Activated naive CD4-positive, alpha-beta T cell treated with anti-CD3 and anti-CD28 coated beads, Interleukin-2, amount 50 U/mL, for 24 hours (primary cell): ENCODE results near the gene NEDD8.

Experiments used
- H3K27ac Mint-ChIP-seq: one replicate; pipeline ENCODE4 v1.8.0; 2021; ENCODE audit warnings: mild to moderate bottlenecking, mixed read lengths
- H3K27me3 Mint-ChIP-seq: one replicate; pipeline ENCODE4 v1.8.0; 2021; ENCODE audit warnings: mixed read lengths
- H3K36me3 Mint-ChIP-seq: one replicate; pipeline ENCODE4 v1.8.0; 2021; ENCODE audit warnings: mixed read lengths
- H3K4me1 Mint-ChIP-seq: one replicate; pipeline ENCODE4 v1.8.0; 2021; ENCODE audit warnings: mixed read lengths
- H3K4me3 Mint-ChIP-seq: one replicate; pipeline ENCODE4 v1.8.0; 2021; ENCODE audit warnings: mild to moderate bottlenecking, mixed read lengths
- H3K9me3 Mint-ChIP-seq: one replicate; pipeline ENCODE4 v1.8.0; 2021; ENCODE audit warnings: mixed read lengths

Gene NEDD8

GRCh38 chr14:24186831-24187538 is 45.2 kb downstream of the NEDD8 start:
- H3K36me3 Mint-ChIP-seq = peaks cover 4% of the 10 kb centered on the region

GRCh38 chr14:24185741-24186140 is 46.4 kb downstream of the NEDD8 start:
- H3K9me3 Mint-ChIP-seq = no peaks in the 10 kb centered on the region
- H3K27ac Mint-ChIP-seq = no peak overlapping the region
- H3K4me1 Mint-ChIP-seq = peaks cover 36% of the 10 kb centered on the region
- H3K4me3 Mint-ChIP-seq = no peak overlapping the region
- H3K36me3 Mint-ChIP-seq = peaks cover 7% of the 10 kb centered on the region
- no peaks in the 10 kb centered on the region for H3K27me3 Mint-ChIP-seq

More at GRCh38 chr14:24186831-24187538, 45.2 kb downstream of the NEDD8 start:
- no peak overlapping the region for H3K27ac Mint-ChIP-seq
- peak overlapping the region; percentile 92 for H3K4me3 Mint-ChIP-seq
- peaks cover 44% of the 10 kb centered on the region for H3K4me1 Mint-ChIP-seq
- H3K27me3 Mint-ChIP-seq = no peaks in the 10 kb centered on the region
- H3K9me3 Mint-ChIP-seq = no peaks in the 10 kb centered on the region

GRCh38 chr14:24185026-24185425 is 47.1 kb downstream of the NEDD8 start:
- H3K27ac Mint-ChIP-seq = peak overlapping the region; percentile 12

GRCh38 chr14:24184104-24184970 is 47.8 kb downstream of the NEDD8 start:
- Mint-ChIP-seq H3K36me3 (peaks cover 7% of the 10 kb centered on the region), H3K4me3 (no peak overlapping the region), H3K4me1 (peaks cover 29% of the 10 kb centered on the region), H3K27me3 (no peaks in the 10 kb centered on the region), H3K27ac (no peak overlapping the region), H3K9me3 (no peaks in the 10 kb centered on the region)

More at GRCh38 chr14:24185026-24185425, 47.1 kb downstream of the NEDD8 start:
- H3K4me1 Mint-ChIP-seq = peaks cover 34% of the 10 kb centered on the region
- no peaks in the 10 kb centered on the region for H3K27me3 Mint-ChIP-seq
- peaks cover 7% of the 10 kb centered on the region for H3K36me3 Mint-ChIP-seq
- H3K4me3 Mint-ChIP-seq = no peak overlapping the region
- H3K9me3 Mint-ChIP-seq = no peaks in the 10 kb centered on the region

GRCh38 chr14:24183014-24183481 is 49.1 kb downstream of the NEDD8 start:
- peaks cover 7% of the 10 kb centered on the region for H3K36me3 Mint-ChIP-seq
- no peak overlapping the region for H3K27ac Mint-ChIP-seq
- H3K9me3 Mint-ChIP-seq = no peaks in the 10 kb centered on the region
- no peak overlapping the region for H3K4me3 Mint-ChIP-seq
- H3K4me1 Mint-ChIP-seq = peaks cover 20% of the 10 kb centered on the region
- no peaks in the 10 kb centered on the region for H3K27me3 Mint-ChIP-seq

- Mint-ChIP-seq H3K27me3 (no peaks in the 10 kb centered on the region), H3K4me1 (peaks cover 12% of the 10 kb centered on the region), H3K36me3 (peaks cover 4% of the 10 kb centered on the region), H3K4me3 (no peak overlapping the region), H3K27ac (peak overlapping the region; percentile 83), H3K9me3 (no peaks in the 10 kb centered on the region)
These were observed 49.9 kb downstream of the NEDD8 start for GRCh38 chr14:24182110-24182882.

- Mint-ChIP-seq H3K9me3 (no peaks in the 10 kb centered on the region), H3K4me3 (no peak overlapping the region), H3K4me1 (peaks cover 8% of the 10 kb centered on the region), H3K27me3 (no peaks in the 10 kb centered on the region), H3K27ac (peak overlapping the region; percentile 32), H3K36me3 (peaks cover 4% of the 10 kb centered on the region)
These were observed 50.6 kb downstream of the NEDD8 start for GRCh38 chr14:24181371-24182077.

- peak overlapping the region; percentile 46 for H3K27ac Mint-ChIP-seq
- peaks cover 4% of the 10 kb centered on the region for H3K36me3 Mint-ChIP-seq
- H3K4me3 Mint-ChIP-seq = no peak overlapping the region
- peaks cover 5% of the 10 kb centered on the region for H3K4me1 Mint-ChIP-seq
- no peaks in the 10 kb centered on the region for H3K27me3 Mint-ChIP-seq
- no peaks in the 10 kb centered on the region for H3K9me3 Mint-ChIP-seq
These were observed 52.0 kb downstream of the NEDD8 start for GRCh38 chr14:24179961-24180796.

- Mint-ChIP-seq H3K36me3 (peaks cover 4% of the 10 kb centered on the region), H3K27me3 (no peaks in the 10 kb centered on the region), H3K27ac (no peak overlapping the region), H3K4me3 (no peak overlapping the region), H3K9me3 (no peaks in the 10 kb centered on the region), H3K4me1 (peaks cover 5% of the 10 kb centered on the region)
These were observed 52.7 kb downstream of the NEDD8 start for GRCh38 chr14:24179294-24179960.

GRCh38 chr14:24178399-24179178 is 53.6 kb downstream of the NEDD8 start:
- Mint-ChIP-seq H3K4me3 (no peak overlapping the region), H3K36me3 (peaks cover 4% of the 10 kb centered on the region), H3K27ac (no peak overlapping the region), H3K27me3 (no peaks in the 10 kb centered on the region), H3K9me3 (no peaks in the 10 kb centered on the region), H3K4me1 (peaks cover 5% of the 10 kb centered on the region)

GRCh38 chr14:24177891-24178290 is 54.3 kb downstream of the NEDD8 start:
- Mint-ChIP-seq H3K4me3 (no peak overlapping the region), H3K27ac (no peak overlapping the region), H3K4me1 (peaks cover 7% of the 10 kb centered on the region), H3K9me3 (no peaks in the 10 kb centered on the region), H3K36me3 (peaks cover 4% of the 10 kb centered on the region), H3K27me3 (no peaks in the 10 kb centered on the region)

- Mint-ChIP-seq H3K4me3 (no peak overlapping the region), H3K36me3 (peaks cover 2% of the 10 kb centered on the region), H3K27ac (no peak overlapping the region), H3K9me3 (no peaks in the 10 kb centered on the region), H3K4me1 (peaks cover 6% of the 10 kb centered on the region), H3K27me3 (no peaks in the 10 kb centered on the region)
These were observed 54.9 kb downstream of the NEDD8 start for GRCh38 chr14:24177041-24177825.

- H3K27me3 Mint-ChIP-seq = no peaks in the 10 kb centered on the region
These were observed 55.6 kb downstream of the NEDD8 start for GRCh38 chr14:24176599-24176998.

More at GRCh38 chr14:24176599-24176998, 55.6 kb downstream of the NEDD8 start:
- no peak overlapping the region for H3K27ac Mint-ChIP-seq
- H3K4me1 Mint-ChIP-seq = peaks cover 10% of the 10 kb centered on the region
- peaks cover 2% of the 10 kb centered on the region for H3K36me3 Mint-ChIP-seq
- H3K9me3 Mint-ChIP-seq = no peaks in the 10 kb centered on the region
- H3K4me3 Mint-ChIP-seq = no peak overlapping the region
